WTC11 (cell line): Measurements from ENCODE around the gene PROC. TPM values are rescaled to one million over a fixed set of nuclear protein-coding genes. Genes with fewer than 3 reads are reported as not detected.

Source experiments
- ATAC-seq: fragments of 200-7000 bp; cut with Tn5 transposase; 2 replicates; pipeline ENCODE4 v1.10.0; 2021; ENCODE audit warnings: mild to moderate bottlenecking, moderate library complexity
- CTCF ChIA-PET: fragments of 300-600 bp; sonication (Branson Sonifier 250); formaldehyde crosslinking; loops from one replicate; lab custom pipeline; 2021; ENCODE audit warnings: antibody characterized with exemption; lab: Charles Lee
- POLR2A ChIA-PET: fragments of 350-600 bp; sonication (Branson Sonifier 250); formaldehyde crosslinking; loops from one replicate; lab custom pipeline; 2021; ENCODE audit warnings: antibody characterized with exemption; lab: Charles Lee
- DNase-seq: peaks from one replicate; pipeline ENCODE4 v3.0.0; 2021; ENCODE audit warnings: low spot score
- H3K27ac Mint-ChIP-seq: 2 replicates; pipeline ENCODE4 v1.8.0; 2021; ENCODE audit warnings: mixed read lengths
- H3K27me3 Mint-ChIP-seq: 2 replicates; pipeline ENCODE4 v1.8.0; 2021; ENCODE audit warnings: low read depth, mild to moderate bottlenecking, moderate library complexity, mixed read lengths
- H3K36me3 Mint-ChIP-seq: 2 replicates; pipeline ENCODE4 v1.8.0; 2021; ENCODE audit warnings: mixed read lengths
- H3K4me1 Mint-ChIP-seq: 2 replicates; pipeline ENCODE4 v1.8.0; 2022; ENCODE audit warnings: mixed read lengths
- H3K4me3 Mint-ChIP-seq: 2 replicates; pipeline ENCODE4 v1.8.0; 2021; ENCODE audit warnings: mild to moderate bottlenecking, moderate library complexity, mixed read lengths
- H3K9me3 Mint-ChIP-seq: 2 replicates; pipeline ENCODE4 v1.8.0; 2021; ENCODE audit warnings: mixed read lengths
- ATF3 ChIP-seq: sonication (generic); formaldehyde crosslinking; conservative IDR thresholded peaks from 2 replicates; pipeline ENCODE4 v1.8.1; 2022; ENCODE audit warnings: mild to moderate bottlenecking, missing genetic modification reagents
- ETV6 ChIP-seq: sonication (generic); formaldehyde crosslinking; IDR thresholded peaks from 2 replicates; pipeline ENCODE4 v1.8.1; 2022; ENCODE audit warnings: mild to moderate bottlenecking, missing genetic modification reagents
- GABPB1 ChIP-seq: sonication (generic); formaldehyde crosslinking; IDR thresholded peaks from 2 replicates; pipeline ENCODE4 v1.8.1; 2023; ENCODE audit warnings: mild to moderate bottlenecking, missing genetic modification reagents
- NR1H2 ChIP-seq: sonication (generic); formaldehyde crosslinking; IDR thresholded peaks from 2 replicates; pipeline ENCODE4 v1.9.0; 2021; ENCODE audit warnings: mild to moderate bottlenecking, moderate library complexity, missing genetic modification reagents
- SMAD3 ChIP-seq: sonication (generic); formaldehyde crosslinking; IDR thresholded peaks from 2 replicates; pipeline ENCODE4 v1.8.0; 2022; ENCODE audit warnings: missing genetic modification reagents, mild to moderate bottlenecking, borderline replicate concordance
- ZNF317 ChIP-seq: sonication (generic); formaldehyde crosslinking; IDR thresholded peaks from 2 replicates; pipeline ENCODE4 v1.8.1; 2023; ENCODE audit warnings: low read depth, mild to moderate bottlenecking, moderate library complexity, missing genetic modification reagents, borderline replicate concordance
- ZNF423 ChIP-seq: fragments of 250-450 bp; sonication (Bioruptor Pico); IDR thresholded peaks from 2 replicates; pipeline ENCODE4 v2.1.2; 2022; ENCODE audit warnings: mild to moderate bottlenecking, moderate library complexity
- ZNF532 ChIP-seq: fragments of 250-450 bp; sonication (Bioruptor Pico); IDR thresholded peaks from 2 replicates; pipeline ENCODE4 v1.9.0; 2021; ENCODE audit warnings: mild to moderate bottlenecking, borderline replicate concordance
- total RNA-seq: library from RNA; stranded (reverse); gene quantifications from 3 replicates; pipeline ENCODE4 v1.2.3, GENCODE V29; 2021

The PROC gene
- total RNA-seq, 1 experiment from 2014 or later: 0.59 TPM

GRCh38 chr2:127454595-127455565 is 36.7 kb downstream of the PROC start:
- ATAC-seq: no peak

GRCh38 chr2:127455566-127456493 is 37.6 kb downstream of the PROC start:
- ChIA-PET POLR2A (no interaction called here), CTCF (interaction anchor here (0.6 to 2.0 kb wide), 6 partner anchors 10 to 259 kb away, joined by 3 to 11 read pairs (median 4); no protein-coding TSS in a partner anchor)
- H3K4me3 Mint-ChIP-seq: peak overlapping the region; percentile 48
- H3K27ac Mint-ChIP-seq: peak overlapping the region; percentile 75
- H3K9me3 Mint-ChIP-seq: no peaks in the 10 kb centered on the region
- TF ChIP-seq ZNF317 (CRISPR knock-in tag) (peak; percentile 34; the same call in 1 of the 2 replicates), ATF3 (CRISPR knock-in tag) (no peak), ETV6 (CRISPR knock-in tag) (no peak), ZNF423 (CRISPR knock-in tag) (no peak), SMAD3 (CRISPR knock-in tag) (no peak), ZNF532 (CRISPR knock-in tag) (no peak)
- H3K36me3 Mint-ChIP-seq: no peaks in the 10 kb centered on the region
- ATAC-seq: peak; percentile 49
- H3K4me1 Mint-ChIP-seq: peaks cover 36% of the 10 kb centered on the region
- no peaks in the 10 kb centered on the region for H3K27me3 Mint-ChIP-seq
- DNase-seq: peak; percentile 27

More at GRCh38 chr2:127454595-127455565, 36.7 kb downstream of the PROC start:
- Mint-ChIP-seq H3K36me3 (no peaks in the 10 kb centered on the region), H3K4me1 (peaks cover 40% of the 10 kb centered on the region), H3K27ac (no peak overlapping the region), H3K27me3 (no peaks in the 10 kb centered on the region), H3K9me3 (no peaks in the 10 kb centered on the region), H3K4me3 (no peak overlapping the region)
- no peak for DNase-seq
- ChIA-PET POLR2A (no interaction called here), CTCF (interaction anchor here (1.0 to 2.5 kb wide), 8 partner anchors 25 to 258 kb away, joined by 3 to 21 read pairs (median 12); no protein-coding TSS in a partner anchor)
- TF ChIP-seq ZNF532 (CRISPR knock-in tag) (no peak), NR1H2 (no peak), GABPB1 (CRISPR knock-in tag) (peak; percentile 88)
